Skeletal muscle cell (primary cell): ENCODE results near the gene ACSL5.
"Not testable (repeated sequence)": the region's sequence is repeated elsewhere in the genome, so short reads cannot be mapped to it uniquely, and the experiment has no call there.

Experiments used
- DNase-seq: peaks from one replicate; pipeline ENCODE4 v3.0.0-alpha.2; 2010; ENCODE audit warnings: low read depth
- H3K4me3 ChIP-seq: 2 replicates; pipeline ENCODE4 v1.5.1; 2011; ENCODE audit warnings: low read depth, mild to moderate bottlenecking, control low read depth, low read length, moderate library complexity

ACSL5 gene

DNA sequence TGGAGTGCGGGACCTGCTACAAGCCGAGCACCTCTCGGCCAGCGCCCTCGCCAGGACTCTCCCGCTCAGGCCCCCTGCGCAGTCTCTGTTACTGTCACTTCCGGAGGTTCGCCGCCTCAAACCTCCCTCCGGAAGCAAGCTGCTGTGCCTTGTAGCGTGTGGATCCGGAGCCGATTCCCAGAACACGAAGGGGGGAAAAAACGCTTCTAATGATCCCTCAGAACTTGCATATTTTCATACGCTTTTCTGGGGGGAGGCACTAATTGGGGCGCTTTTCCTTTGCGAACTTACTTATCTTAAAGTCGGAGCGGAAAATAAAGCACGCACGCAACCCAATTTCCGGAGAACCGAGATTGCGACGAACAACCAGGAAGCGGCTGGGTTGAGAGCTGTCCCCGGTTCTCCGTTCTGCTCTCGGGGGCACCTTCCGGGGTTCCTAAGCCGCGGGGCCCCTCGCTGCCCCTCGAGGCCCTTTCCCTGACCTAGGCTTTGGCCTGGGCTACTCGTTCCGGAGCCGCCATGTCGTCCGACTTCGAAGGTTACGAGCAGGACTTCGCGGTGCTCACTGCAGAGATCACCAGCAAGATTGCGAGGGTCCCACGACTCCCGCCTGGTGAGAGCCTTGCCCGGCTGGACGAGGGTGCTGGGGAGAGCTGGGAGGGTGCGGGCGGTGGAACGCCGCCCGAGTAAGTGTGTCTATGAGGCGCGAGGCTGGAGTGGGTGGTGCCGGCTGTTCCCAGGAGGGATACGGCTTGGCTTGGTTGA is 73.1 kb downstream of the ACSL5 start, which contains the start of the genes VTI1A and ZDHHC6:
Gene VTI1A (plus strand): TSS at position 361 of the 765 bp plus-strand sequence. CDS start 159 bp downstream, at position 520.
Gene ZDHHC6 (minus strand): TSS at position 60 of the 765 bp plus-strand sequence. CDS start 1,478 bp downstream, outside the sequence.
- DNase-seq, result peak; percentile 54
- H3K4me3 ChIP-seq, result peak within 1 kb of the TSS; percentile 97

GRCh38 chr10:112447620-112447928 is 73.7 kb downstream of the ACSL5 start:
- peak overlapping the region; percentile 97 for H3K4me3 ChIP-seq
- no peak for DNase-seq

GRCh38 chr10:112448888-112449287 is 75.0 kb downstream of the ACSL5 start:
- no peak overlapping the region for H3K4me3 ChIP-seq
- DNase-seq, result no peak

DNA sequence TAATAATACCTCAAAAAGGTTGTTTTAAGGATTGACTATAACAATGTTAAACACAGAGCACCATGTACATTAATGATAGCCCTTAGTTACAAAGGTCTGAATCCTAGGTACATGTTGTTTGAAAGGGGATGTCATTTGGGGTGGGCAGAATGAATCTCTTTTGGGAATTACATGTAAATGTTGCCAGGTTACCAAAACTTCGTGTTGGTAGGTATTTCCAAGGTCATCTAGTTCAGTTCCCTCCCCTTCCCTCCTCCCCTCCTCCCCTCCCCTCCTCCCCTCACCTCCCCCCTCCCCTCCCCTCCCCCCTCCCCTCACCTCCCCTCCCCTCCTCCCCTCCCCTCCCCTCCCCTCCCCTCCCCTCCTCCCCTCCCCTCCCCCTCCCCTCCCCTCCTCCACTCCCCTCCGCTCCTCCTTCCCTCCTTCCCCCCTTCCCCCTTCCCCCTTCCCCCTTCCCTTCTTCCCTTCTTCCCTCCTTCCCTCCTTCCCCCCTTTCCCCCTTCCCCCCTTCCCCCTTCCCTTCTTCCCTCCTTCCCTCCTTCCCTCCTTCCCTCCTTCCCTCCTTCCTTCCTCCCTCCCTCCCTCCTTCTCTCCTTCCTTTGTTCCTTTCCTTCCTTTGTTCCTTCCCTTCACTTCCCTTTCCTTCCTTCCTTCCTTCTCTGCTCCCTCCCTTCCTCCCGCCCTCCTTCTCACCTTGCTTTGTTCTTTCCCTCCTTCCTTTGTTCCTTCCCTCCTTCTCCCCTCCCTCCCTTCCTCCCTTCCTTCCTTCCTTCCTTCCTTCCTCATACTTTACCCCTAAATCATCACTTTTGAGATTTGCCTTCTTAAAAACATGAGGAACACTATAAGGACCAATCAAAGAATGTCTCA is 81.2 kb downstream of the ACSL5 start:
- H3K4me3 ChIP-seq, result no peak overlapping the region
- no peak for DNase-seq

GRCh38 chr10:112456533-112456932 is 82.6 kb downstream of the ACSL5 start:
- DNase-seq, result no peak

DNA sequence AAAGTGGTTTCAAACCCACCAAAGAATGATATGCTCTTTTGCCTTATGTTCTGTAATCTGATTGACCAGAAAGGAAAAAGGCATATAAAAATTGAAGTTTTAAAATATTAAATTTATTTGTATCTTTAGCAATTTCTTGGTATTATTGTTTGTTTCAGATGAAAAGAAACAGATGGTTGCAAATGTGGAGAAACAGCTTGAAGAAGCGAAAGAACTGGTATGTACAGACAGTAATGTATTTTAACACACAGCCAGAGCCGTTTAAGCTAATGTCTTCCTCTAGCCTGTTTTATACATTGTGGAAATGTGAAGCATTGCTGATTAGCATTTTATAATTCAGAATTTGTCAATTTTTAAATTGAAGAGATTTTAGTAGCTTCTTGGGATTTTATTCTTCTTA is 86.5 kb downstream of the ACSL5 start:
- H3K4me3 ChIP-seq, result no peak overlapping the region
- no peak for DNase-seq

More at GRCh38 chr10:112456533-112456932, 82.6 kb downstream of the ACSL5 start:
- H3K4me3 ChIP-seq, result no peak overlapping the region

GRCh38 chr10:112461029-112461887 is 87.3 kb downstream of the ACSL5 start:
- peak; percentile 72 for DNase-seq
- H3K4me3 ChIP-seq, result no peak overlapping the region

DNA sequence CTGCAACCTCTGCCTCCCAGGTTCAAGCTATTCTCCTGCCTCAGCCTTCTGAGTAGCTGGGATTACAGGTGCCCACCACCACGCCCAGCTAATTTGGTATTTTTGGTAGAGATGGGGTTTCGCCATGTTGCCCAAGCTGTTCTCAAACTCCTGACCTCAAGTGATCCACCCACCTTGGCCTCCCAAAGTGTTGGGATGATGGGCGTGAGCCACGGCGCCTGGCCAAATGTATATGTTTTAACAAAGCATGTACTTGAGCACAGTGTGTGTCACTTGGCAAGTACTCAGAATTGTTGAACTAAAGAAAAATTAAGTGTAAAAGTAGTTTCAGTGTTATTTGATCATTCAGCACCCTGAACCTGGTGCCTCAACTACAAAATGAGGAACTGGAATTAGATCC is 90.2 kb downstream of the ACSL5 start:
- not testable (repeated sequence) for DNase-seq, H3K4me3 ChIP-seq

- DNase-seq, result no peak
- H3K4me3 ChIP-seq, result no peak overlapping the region
Observed at GRCh38 chr10:112465299-112465883, 91.5 kb downstream of the ACSL5 start.

GRCh38 chr10:112466802-112467201 is 92.9 kb downstream of the ACSL5 start:
- DNase-seq, result no peak

DNA sequence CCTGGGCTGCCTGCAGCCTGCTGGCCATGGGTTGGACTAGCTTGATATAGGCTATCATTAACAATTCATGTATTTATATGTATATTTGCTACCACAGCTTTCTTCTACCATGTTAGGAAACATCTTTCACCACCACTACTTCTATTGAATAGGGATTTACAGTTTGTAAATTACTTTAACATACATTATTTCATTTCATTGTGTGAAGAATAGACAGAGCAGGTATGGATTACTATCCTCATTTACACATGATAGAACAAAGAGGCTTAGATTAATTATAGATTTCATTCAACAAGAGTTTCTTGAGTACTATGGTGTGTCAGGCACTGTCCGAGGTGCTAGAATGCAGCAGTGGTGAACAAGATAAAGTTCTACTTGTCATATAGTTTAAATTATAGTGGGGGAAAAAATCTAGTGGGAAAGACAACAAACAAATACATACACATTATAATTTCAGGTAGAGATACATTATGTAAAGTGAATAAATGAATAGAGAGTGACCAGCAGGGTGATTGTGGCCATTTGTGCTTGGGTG is 93.7 kb downstream of the ACSL5 start:
- H3K4me3 ChIP-seq, result no peak overlapping the region
- no peak for DNase-seq

More at GRCh38 chr10:112466802-112467201, 92.9 kb downstream of the ACSL5 start:
- H3K4me3 ChIP-seq, result no peak overlapping the region

GRCh38 chr10:112471878-112472487 is 98.1 kb downstream of the ACSL5 start:
- no peak overlapping the region for H3K4me3 ChIP-seq
- DNase-seq, result no peak

- no peak for DNase-seq
- H3K4me3 ChIP-seq, result no peak overlapping the region
Observed at GRCh38 chr10:112475575-112476218, 101.8 kb downstream of the ACSL5 start.
